GM18909 (cell line): Measurements from ENCODE around the gene CNIH4.
"Not testable (repeated sequence)": the region's sequence is repeated elsewhere in the genome, so short reads cannot be mapped to it uniquely, and the experiment has no call there.

Source experiments
- ATAC-seq: cut with Tn5 transposase; IDR thresholded peaks from one replicate; pipeline ENCODE4 v1.9.1; 2021; ENCODE audit warnings: mild to moderate bottlenecking; ENCODE audit not compliant: unreplicated experiment, poor library complexity

CNIH4 gene

GRCh38 chr1:224356685-224357625 is at the start of gene CNIH4:
CNIH4 (plus strand) TSS chr1:224356879; CDS start chr1:224356925, 46 bp downstream.
- peak; percentile 98 for ATAC-seq

GRCh38 chr1:224308064-224308463 is 48.6 kb upstream of the CNIH4 start:
- ATAC-seq, result no peak

GRCh38 chr1:224311503-224311902 is 45.2 kb upstream of the CNIH4 start:
- ATAC-seq, result not testable (repeated sequence)

DNA sequence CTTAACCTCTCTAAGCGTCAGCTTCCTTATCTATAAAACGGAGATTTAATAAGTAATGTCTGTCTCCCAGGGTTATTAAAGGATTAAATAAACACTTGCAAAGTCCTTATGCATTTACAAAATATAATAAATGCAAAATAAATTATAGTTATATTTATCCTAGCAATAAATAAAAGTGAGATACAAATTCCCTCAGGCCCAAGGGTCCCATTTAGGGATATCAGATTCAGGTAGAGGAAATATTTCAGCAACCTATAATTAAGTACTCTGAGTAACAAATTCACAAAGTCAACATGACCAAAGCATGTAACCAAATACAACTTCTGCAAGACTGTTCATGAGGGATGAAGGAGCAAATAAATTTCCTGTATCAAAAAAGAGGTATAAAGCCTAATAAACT is 44.7 kb upstream of the CNIH4 start:
- no peak for ATAC-seq

DNA sequence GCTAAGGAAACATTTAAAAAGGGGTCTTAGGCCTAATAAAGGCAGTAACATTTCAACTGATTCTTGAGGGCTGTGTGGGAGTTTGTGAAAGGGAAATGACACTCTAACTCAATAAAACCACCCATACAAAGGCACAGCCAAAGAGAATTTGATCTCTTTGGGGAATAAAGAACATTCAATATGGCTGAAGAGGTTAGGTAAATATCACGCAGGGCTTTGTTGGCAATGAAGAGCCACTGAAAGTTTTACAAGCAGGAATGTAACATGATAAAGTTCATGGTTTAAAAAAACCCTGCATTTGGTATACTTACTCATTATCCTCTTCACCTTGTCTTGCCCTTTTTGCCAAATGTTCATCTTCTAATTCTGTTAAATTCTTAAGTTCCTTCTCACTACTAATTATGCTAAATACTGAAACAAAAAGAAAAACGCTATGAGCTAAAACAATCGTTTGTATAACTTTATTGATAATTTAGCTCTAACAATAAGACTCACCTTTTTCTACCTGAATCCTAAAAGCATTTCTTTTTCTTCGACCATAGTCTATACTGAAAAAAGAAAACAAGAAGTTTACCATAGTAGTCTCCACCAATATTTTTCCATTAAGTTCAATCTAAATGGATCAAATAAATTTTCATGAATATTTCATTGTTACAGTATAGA is 39.2 kb upstream of the CNIH4 start:
- no peak for ATAC-seq

DNA sequence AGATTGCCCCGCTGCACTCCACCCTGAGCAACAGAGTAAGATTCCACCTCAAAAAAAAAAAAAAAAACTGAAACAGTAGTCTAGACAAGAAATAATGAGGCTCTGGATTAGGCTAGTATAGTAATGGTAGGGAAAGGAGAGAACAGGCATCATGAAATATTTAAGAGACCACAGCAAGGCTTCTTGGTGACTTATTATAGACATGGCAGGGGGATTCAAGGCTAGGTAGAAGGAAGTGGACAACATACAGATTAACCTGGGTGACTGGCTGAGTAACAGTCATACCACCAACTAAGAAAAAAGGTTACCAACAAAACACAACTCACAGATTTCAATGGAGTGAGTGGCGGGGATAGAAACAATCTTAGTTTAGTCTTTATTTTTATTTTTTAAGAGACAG is 35.0 kb upstream of the CNIH4 start:
- no peak for ATAC-seq

GRCh38 chr1:224325959-224326358 is 30.7 kb upstream of the CNIH4 start:
- no peak for ATAC-seq

GRCh38 chr1:224328644-224329043 is 28.0 kb upstream of the CNIH4 start:
- ATAC-seq, result no peak

- no peak for ATAC-seq
These were observed 27.2 kb upstream of the CNIH4 start for GRCh38 chr1:224329484-224329841.

DNA sequence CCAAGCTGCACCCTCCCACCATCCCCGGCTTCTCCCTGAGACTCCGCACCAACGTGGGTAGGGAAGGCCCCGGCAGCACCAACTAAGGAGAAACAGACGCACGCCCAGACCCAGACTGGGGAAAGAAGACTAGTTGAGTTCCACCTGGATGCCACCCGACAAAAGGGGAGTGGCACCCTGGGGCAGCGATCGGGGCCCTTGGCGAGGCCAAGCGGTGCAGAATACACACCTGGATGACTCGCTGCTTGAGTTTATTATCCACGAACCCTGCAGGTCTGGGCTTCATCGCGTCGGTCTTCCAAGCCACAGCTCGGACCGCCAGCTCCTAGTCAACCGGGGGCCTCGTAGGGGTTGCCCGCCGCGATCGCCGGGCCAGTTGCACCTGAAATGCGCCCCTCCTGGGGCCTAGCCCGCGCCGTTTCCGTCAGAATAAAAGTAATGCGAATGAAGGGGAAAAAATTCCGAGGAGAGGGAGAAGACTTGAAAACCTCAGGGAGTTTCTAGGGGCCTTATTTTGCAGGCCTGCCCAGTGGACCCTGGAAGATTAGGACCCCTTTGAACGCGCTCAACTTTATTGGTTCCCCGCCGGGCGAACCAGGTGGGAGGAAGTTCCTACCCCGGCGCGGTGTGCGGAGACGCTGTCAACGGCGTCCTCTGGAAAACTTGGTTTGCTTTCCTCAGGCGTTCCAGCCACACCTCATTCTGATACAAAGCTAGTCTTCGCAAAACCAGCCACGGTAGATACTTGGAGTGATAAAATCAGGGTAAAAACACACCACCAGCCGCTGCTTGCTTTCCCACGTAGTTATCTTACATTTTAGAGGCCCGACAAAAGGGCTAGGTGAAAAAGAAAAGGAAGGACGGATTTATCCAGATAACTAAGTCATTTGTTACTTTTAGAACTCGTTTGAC is 26.6 kb upstream of the CNIH4 start, which contains the start of gene NVL:
Gene NVL (minus strand): TSS at position 331 of the 912 bp plus-strand sequence. CDS start 45 bp downstream, at position 286.
- ATAC-seq, result peak; percentile 81

DNA sequence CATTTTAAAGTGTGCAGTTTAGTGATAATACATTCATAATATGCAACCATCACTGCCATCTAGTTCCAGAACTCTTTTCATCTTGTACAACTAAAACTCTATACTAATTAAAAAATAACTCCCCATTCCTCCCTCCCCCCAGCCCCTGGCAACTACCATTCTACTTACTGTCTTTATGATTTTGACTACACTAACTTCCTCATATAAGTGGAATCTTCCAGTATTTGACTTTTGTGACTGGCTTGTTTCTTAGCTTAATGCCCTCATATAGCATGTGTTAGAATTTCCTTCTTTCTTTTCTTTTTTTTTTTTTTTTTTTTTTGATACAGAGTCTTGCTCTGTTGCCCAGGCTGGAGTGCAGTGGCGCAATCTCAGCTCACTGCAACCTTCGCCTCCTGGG is 25.4 kb upstream of the CNIH4 start:
- ATAC-seq, result no peak

DNA sequence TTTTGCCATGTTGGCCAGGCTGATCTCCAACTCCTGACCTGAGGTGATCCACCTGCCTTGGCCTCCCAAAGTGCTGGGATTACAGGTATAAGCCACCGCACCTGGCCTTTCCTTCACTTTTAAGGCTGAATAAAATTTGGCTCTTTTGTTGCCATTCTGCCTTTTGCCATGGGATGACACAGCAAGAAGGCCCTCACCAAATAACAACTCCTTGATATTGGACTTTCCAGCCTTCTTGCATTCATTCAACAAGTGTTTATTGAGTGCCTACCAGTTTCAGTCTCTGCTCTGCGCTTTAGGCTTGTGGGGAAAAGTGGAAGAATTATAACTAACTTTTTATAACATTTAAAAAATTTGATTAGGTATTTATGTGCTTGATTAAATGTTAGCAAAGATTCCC is 24.9 kb upstream of the CNIH4 start:
- ATAC-seq, result no peak

- peak; percentile 55 for ATAC-seq
These were observed 23.3 kb upstream of the CNIH4 start for GRCh38 chr1:224333309-224333926.

DNA sequence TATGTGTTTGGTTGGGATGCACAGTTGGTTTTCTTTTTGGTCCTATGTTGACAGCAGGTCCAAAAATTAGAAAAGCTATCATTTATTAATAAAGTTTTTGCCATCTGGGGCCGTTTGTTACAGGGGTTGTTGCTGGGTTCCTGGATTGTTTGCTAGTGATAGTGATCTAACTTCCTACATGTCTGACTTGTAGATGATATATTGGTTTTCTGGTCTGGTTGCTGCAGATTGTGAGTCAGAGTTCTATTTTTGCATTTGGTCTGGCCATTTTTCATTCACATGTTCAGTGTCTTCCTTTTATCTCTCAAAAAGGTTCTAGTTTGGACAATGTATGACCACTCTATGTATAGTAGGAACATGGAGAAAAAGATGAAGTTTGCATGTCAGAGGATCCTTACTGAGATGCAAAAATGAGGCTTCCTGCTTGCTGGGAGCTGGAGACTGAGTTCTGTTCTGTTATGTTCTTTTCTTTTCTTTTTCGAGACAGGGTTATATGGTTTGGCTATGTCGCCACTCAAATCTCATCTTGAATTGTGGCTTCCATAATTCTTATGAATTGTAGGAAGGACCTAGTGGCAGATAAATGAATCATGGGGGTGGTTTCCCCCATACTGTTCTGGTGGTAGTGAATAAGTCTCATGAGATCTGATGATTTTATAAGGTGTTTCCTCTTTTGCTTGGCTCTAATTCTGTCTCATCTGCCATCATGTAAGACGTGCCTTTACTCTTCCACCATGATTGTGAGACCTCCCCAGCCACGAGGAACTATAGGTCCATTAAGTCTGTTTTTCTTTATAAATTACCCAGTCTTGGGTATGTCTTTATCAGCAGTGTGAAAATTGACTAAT is 22.5 kb upstream of the CNIH4 start:
- no peak for ATAC-seq

DNA sequence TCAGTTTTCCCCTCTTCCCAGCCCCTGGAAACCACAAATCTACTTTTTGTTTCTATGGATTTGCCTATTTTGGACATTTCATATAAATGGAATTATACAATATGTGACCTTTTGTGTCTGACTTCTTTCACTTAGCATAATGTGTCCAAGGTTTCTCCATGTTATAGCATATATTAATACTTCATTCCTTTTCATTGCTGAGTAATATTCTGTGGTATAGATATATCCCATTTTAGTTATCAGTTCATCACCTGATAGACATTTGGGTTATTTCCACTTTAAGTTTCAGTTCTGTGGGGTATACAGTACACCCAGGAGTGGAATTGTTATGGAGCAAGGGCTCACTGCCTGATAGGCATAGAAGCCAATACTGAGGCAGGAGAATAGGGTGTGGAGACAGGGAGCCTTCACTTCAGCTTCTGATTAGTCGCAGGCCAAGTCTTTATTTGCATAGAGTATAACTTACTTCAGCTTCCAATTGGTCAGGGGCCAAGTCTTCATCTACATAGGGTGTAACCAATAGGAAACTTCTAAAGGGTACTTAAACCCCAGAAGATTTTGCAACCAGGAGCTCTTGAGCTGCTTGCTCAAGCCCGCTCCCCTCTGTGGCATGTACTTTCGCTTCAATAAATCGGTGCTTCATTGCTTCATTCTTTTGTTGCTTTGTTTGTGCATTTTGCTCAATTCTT is 18.4 kb upstream of the CNIH4 start:
- no peak for ATAC-seq

DNA sequence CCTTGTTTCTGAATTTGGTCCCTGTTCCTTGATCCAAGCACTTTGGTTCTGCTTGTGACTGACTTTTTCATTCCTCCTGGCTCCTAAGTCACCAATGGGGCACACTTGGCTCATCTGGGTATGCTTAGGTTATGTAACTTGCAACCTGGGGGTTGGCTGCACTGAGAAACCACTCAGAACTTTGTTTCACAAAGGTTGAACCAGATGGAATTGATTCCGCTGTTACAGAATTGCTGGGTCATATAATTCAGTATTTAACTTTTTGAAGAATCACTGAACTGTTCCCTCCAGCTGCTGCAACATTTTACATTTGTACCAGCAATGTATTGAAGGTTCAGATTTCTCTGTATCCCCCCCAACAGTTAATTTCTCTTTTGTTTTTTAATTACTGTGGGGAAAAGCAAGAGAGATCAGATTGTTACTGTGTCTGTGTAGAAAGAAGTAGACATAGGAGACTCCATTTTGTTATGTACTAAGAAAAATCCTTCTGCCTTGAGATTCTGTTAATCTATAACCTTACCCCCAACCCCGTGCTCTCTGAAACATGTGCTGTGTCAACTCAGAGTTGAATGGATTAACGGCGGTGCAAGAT is 17.1 kb upstream of the CNIH4 start:
- no peak for ATAC-seq

DNA sequence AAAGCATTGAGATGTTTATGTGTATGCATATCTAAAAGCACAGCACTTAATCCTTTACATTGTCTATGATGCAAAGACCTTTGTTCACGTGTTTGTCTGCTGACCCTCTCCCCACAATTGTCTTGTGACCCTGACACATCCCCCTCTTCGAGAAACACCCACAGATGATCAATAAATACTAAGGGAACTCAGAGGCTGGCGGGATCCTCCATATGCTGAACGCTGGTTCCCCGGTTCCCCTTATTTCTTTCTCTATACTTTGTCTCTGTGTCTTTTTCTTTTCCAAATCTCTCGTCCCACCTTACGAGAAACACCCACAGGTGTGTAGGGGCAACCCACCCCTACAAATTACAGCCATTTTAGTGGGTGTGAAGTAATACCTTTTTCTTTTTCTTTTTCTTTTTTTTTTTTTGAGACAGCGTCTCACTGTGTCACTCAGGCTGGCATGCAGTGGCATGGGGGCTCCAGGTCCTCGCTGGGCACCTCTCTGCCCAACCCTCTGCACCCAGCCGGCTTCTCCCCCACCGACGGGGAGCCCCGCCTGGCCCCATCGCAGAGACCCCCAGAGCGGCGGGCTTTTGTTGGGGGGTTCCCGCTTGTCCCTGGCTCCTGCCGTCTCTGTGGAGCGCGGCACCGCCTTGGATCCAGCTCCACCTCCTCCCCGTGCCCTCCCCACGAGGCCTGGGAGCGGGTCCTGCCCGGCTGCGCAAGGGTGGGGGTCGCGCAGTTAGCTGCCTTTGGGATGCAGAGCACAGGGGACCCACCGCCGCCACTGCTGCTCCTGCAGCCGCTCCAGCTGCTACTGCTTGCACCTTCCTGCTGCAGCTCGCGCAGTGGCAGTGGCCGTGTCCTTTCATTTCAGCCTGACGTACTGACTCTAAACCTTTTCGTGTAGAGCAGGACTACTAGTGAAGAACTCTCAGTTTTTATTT is 16.0 kb upstream of the CNIH4 start:
- peak; percentile 86 for ATAC-seq
